ENCODE measurements around the gene GPRIN2.

Gene GPRIN2

DNA sequence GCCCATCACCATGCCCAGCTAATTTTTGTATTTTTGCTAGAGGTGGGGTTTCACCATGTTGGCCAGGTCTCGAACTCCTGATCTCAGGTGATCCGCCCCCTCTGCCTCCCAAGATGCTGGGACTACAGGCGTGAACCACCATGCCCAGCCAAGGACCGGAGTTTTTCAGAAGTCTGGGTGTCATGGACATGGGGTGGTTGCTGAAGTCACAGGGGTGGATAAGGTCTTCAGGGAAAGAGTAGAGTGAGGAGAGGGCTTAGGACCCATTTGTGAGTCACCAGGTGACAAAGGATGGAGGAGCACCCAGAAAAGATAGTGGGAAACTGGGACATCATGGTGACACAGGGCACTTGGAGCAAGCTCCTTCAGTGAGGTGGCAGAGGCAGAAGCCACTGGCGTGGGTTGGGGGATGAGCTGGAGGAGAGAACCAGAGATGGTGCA, 2.8 kb upstream of the GPRIN2 start:
- no peak for DNase-seq (ENCODE audit: low read depth)
- in situ Hi-C loops (cut with HindIII; ENCODE audit: low sequenced_read_pairs) = no loop called here
- TF ChIP-seq, protein P1, sequence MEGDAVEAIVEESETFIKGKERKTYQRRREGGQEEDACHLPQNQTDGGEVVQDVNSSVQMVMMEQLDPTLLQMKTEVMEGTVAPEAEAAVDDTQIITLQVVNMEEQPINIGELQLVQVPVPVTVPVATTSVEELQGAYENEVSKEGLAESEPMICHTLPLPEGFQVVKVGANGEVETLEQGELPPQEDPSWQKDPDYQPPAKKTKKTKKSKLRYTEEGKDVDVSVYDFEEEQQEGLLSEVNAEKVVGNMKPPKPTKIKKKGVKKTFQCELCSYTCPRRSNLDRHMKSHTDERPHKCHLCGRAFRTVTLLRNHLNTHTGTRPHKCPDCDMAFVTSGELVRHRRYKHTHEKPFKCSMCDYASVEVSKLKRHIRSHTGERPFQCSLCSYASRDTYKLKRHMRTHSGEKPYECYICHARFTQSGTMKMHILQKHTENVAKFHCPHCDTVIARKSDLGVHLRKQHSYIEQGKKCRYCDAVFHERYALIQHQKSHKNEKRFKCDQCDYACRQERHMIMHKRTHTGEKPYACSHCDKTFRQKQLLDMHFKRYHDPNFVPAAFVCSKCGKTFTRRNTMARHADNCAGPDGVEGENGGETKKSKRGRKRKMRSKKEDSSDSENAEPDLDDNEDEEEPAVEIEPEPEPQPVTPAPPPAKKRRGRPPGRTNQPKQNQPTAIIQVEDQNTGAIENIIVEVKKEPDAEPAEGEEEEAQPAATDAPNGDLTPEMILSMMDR (IDR thresholded peaks at IDR 0.05; ENCODE audit: low read depth, low read length, missing control alignments) = no peak
- H3K4me3 ChIP-seq (ENCODE audit: low read depth, low read length) = no peak overlapping the region

DNA sequence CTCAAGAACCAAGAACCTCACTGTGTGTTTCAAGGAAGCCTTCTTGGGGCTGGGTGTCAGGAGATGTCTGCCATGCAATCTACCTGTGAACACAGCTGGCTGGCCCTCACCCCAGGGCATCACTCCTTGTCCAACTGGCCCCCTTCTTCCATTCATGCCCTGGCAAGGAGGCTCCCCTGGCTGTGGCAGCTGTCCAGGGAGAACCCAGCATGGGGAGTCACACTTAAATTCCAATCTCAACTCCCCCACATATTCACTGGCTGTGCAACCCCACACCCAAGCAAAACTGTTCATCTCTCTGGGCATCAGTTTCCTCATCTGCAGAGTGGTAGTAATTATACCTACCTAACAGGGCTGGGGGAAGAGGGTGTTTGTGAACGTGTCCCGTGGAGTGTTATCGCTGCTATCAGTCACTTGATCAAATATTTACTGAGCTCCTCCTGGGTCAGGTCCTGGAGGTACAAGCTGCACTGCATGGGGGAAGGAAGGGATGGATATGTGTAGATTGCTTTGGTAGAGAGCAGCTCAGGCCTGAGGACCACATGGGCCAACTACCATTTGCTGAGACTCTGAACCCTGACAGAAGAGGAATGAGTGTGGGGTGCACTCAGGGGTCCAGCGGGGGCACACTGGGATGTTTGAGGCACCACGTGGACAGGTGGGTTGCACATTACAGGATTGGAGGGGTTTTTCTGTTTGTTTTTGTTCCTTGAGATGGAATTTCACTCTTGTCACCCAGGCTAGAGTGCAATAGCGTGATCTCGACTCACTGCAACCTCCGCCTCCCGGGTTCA, 2.1 kb upstream of the GPRIN2 start:
- TF ChIP-seq, protein P1 (IDR thresholded peaks at IDR 0.05; ENCODE audit: low read depth, low read length, missing control alignments) = no peak
- H3K4me3 ChIP-seq (ENCODE audit: low read depth, low read length) = no peak overlapping the region
- in situ Hi-C loops (cut with HindIII; ENCODE audit: low sequenced_read_pairs) = no loop called here
- DNase-seq (ENCODE audit: low read depth) = no peak

DNA sequence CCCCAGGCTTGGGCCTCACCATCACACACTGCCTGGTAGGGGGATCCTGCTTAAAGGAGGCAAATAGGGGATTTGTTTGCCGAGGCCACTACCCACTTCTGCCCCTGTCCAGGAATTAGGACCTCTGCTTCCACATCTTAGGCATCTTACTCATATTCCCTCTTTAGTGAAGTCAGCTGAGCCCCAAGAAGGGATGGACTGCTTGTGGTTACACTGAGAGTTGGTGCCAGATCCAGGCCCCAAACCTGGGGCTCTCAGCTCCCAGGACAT, 1.6 kb upstream of the GPRIN2 start:
- in situ Hi-C loops (cut with HindIII; ENCODE audit: low sequenced_read_pairs) = no loop called here
- no peak for DNase-seq (ENCODE audit: low read depth)
- TF ChIP-seq, protein P1 (IDR thresholded peaks at IDR 0.05; ENCODE audit: low read depth, low read length, missing control alignments) = no peak
- no peak overlapping the region for H3K4me3 ChIP-seq (ENCODE audit: low read depth, low read length)

DNA sequence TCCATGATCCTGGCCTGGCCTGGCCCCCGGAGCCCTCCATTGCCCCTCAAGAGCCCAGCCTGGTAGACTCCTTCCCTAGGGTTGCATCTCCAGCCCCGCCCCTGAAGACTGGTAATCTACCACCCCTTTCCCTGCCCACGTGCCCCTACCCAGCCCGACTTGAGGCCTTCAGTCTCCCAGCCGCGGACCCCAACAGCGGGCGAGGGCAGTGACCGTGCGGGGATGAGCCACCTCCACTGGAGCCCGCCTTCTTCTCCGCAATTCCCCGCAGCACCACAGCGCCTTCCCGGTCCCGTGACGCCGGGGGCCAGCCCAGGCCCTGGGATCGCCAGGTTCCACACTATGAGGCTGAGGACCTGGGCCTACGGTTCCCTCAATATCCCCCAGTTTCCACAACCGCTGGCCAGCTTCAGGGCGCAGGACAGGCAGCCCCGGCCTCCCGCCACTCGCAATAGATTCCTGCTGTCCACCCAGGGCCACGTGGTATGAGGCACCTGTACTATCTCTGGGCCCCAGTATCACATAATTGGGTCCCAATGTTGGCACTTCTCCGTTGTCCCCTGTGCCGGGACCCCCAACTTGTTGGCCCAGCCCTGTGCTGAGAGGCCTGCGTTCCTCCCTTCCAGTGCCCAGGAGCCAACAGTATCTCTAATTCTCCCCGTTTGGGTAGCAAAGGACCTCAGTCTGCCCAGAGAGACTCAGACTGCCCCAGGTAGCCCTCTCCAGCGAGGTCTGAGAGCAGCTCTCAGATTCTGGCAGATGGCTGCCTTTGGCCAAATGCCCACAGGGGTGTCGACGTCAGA, 1.1 kb upstream of the GPRIN2 start:
- TF ChIP-seq, protein P1 (IDR thresholded peaks at IDR 0.05; ENCODE audit: low read depth, low read length, missing control alignments) = no peak
- no peak for DNase-seq (ENCODE audit: low read depth)
- in situ Hi-C loops (cut with HindIII; ENCODE audit: low sequenced_read_pairs) = no loop called here
- no peak overlapping the region for H3K4me3 ChIP-seq (ENCODE audit: low read depth, low read length)

DNA sequence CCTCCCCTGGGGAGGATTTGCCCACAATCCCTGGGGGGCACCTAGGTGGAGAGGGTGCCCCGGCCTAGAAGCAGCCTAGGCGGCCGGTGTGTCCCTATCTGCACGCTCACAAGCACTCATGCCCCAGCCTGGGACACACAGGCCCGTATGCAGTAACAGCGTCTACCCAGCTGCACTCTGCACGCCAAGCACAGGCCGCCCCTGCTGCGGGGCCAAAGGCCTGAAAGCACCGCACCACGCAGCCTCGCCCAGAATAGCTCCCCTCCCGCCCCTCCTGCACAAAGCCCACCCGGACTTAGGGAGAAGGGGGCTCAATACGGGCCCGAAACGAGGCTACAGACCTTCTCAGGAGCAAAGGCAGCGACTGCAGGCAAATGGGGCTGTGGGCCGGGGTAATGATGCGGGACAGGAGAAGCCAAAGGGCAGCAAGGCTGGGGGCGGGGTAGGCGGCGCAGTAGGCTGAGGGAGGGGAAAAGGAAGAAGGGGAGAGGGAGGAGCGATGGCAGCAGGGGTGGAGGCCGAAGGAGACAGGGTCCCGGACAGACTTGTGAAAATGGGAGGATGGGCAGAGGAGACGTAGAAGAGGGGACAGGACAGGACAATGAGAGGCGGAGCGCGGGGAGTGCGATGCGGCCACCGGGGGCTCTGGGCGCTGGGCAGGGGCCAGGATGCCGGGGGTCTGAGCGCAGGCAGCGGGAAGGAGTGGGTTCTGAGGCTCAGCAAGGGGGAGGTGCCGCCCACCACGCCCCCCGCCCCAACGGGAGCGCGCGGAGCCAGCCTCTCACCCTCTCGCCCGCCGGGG, 544 bp downstream of the GPRIN2 start:
- H3K4me3 ChIP-seq (ENCODE audit: low read depth, low read length) = peak overlapping the region; percentile 42
- no peak for DNase-seq (ENCODE audit: low read depth)
- TF ChIP-seq, protein P1 (IDR thresholded peaks at IDR 0.05; ENCODE audit: low read depth, low read length, missing control alignments) = no peak
- in situ Hi-C loops (cut with HindIII; ENCODE audit: low sequenced_read_pairs) = no loop called here

DNA sequence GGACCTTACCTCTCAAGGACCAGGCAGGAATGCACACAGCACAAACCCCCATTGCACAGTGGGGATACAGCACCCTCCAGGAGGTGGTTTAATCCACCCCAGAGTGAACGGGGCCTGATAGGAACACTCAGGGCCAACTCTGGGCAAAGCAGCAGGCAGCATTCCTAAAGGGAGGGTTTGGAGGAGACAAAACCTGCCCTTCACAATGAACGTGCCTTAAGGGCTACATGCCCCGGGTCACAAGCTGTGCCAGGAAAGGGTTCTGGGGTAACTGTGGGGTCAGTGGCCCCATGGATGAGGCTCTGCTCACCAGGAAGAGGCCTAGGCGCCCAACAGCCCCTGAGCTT, 1.1 kb downstream of the GPRIN2 start:
- no peak overlapping the region for H3K4me3 ChIP-seq (ENCODE audit: low read depth, low read length)
- TF ChIP-seq, protein P1 (IDR thresholded peaks at IDR 0.05; ENCODE audit: low read depth, low read length, missing control alignments) = no peak
- in situ Hi-C loops (cut with HindIII; ENCODE audit: low sequenced_read_pairs) = no loop called here
- no peak for DNase-seq (ENCODE audit: low read depth)

All from astrocyte of the cerebellum (primary cell).